ENCODE data around the gene KDM8.

Gene KDM8

GRCh38 chr16:27195076-27195741 lies 8.1 kb upstream of the KDM8 start:
- H3K27me3 ChIP-seq (ENCODE audit: low read length), result no peaks in the 10 kb centered on the region
- no peaks in the 10 kb centered on the region for H4K20me1 ChIP-seq (ENCODE audit: low read depth, low read length)
- H3F3A ChIP-seq (ENCODE audit: insufficient read depth), result peaks cover 8% of the 10 kb centered on the region; the same call in 1 of the 2 replicates
- TF ChIP-seq EZH2phosphoT487 (conservative IDR thresholded peaks at IDR 0.05; ENCODE audit: low read length), result no peak
- TF ChIP-seq, protein P1, sequence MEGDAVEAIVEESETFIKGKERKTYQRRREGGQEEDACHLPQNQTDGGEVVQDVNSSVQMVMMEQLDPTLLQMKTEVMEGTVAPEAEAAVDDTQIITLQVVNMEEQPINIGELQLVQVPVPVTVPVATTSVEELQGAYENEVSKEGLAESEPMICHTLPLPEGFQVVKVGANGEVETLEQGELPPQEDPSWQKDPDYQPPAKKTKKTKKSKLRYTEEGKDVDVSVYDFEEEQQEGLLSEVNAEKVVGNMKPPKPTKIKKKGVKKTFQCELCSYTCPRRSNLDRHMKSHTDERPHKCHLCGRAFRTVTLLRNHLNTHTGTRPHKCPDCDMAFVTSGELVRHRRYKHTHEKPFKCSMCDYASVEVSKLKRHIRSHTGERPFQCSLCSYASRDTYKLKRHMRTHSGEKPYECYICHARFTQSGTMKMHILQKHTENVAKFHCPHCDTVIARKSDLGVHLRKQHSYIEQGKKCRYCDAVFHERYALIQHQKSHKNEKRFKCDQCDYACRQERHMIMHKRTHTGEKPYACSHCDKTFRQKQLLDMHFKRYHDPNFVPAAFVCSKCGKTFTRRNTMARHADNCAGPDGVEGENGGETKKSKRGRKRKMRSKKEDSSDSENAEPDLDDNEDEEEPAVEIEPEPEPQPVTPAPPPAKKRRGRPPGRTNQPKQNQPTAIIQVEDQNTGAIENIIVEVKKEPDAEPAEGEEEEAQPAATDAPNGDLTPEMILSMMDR (IDR thresholded peaks at IDR 0.05; ENCODE audit: insufficient read depth, low read length, poor library complexity, severe bottlenecking), result no peak
- no peaks in the 10 kb centered on the region for H3K36me3 ChIP-seq (ENCODE audit: low read length)
- no peak overlapping the region for H3K27ac ChIP-seq (ENCODE audit: low read depth, low read length)
- no peaks in the 10 kb centered on the region for H3K79me2 ChIP-seq (ENCODE audit: insufficient read depth, low read length)
- H3K4me3 ChIP-seq (ENCODE audit: insufficient read depth, low read length, poor library complexity, severe bottlenecking), result no peak overlapping the region
- H3K9me2 ChIP-seq (replicated peaks; ENCODE audit: insufficient read depth, low read length), result no peaks in the 10 kb centered on the region
- no peaks in the 10 kb centered on the region for H3K9me3 ChIP-seq (ENCODE audit: insufficient read depth, low read length)
- H3K4me2 ChIP-seq (ENCODE audit: low read depth, low read length, poor library complexity, severe bottlenecking), result no peak overlapping the region
- no peak overlapping the region for H2AFZ ChIP-seq (ENCODE audit: low read depth, low read length, severe bottlenecking)
- no peak overlapping the region for H3K9ac ChIP-seq (ENCODE audit: low read length)

DNA sequence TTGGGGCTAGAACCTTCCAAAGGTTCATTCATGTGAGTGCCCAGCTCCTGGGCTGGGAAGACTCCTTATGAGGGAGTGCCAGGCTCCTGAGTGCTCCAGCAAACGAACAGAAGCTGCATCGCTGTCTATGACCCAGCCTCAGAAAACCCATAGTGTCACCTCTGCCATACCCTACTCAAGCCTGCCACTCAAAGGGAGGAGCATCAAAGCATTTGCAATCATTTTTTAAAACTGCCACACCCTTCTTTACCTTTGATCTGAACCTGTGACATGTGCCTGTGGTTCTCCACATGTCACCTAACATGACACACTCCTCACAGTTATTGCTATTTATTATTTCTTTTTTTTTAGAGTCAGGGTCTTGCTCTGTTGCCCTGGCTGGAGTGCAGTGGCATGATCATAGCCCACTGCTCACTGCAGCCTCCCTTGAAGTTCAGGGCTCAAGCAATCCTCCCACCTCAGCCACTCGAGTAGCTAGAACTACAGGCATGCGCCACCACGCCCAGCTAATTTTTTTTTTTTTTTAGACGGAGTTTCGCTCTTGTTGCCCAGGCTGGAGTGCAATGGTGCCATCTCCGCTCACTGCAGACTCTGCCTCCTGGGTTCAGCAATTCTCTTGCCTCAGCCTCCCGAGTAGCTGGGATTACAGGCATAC lies 7.3 kb upstream of the KDM8 start:
- H3K9ac ChIP-seq (ENCODE audit: low read length), result no peak overlapping the region

GRCh38 chr16:27197004-27197403 lies 6.3 kb upstream of the KDM8 start:
- Histone ChIP-seq H4K20me1 (ENCODE audit: low read depth, low read length) (no peaks in the 10 kb centered on the region), H3K9me3 (ENCODE audit: insufficient read depth, low read length) (no peaks in the 10 kb centered on the region)

More for the DNA sequence above, 7.3 kb upstream of the KDM8 start:
- Histone ChIP-seq H3K4me3 (ENCODE audit: insufficient read depth, low read length, poor library complexity, severe bottlenecking) (no peak overlapping the region), H3K27ac (ENCODE audit: low read depth, low read length) (no peak overlapping the region), H2AFZ (ENCODE audit: low read depth, low read length, severe bottlenecking) (no peak overlapping the region), H3F3A (ENCODE audit: insufficient read depth) (peaks cover 8% of the 10 kb centered on the region; the same call in 1 of the 2 replicates), H3K9me3 (ENCODE audit: insufficient read depth, low read length) (no peaks in the 10 kb centered on the region), H3K36me3 (ENCODE audit: low read length) (no peaks in the 10 kb centered on the region), H3K9me2 (replicated peaks; ENCODE audit: insufficient read depth, low read length) (no peaks in the 10 kb centered on the region), H3K79me2 (ENCODE audit: insufficient read depth, low read length) (no peaks in the 10 kb centered on the region), H4K20me1 (ENCODE audit: low read depth, low read length) (no peaks in the 10 kb centered on the region), H3K27me3 (ENCODE audit: low read length) (no peaks in the 10 kb centered on the region), H3K4me2 (ENCODE audit: low read depth, low read length, poor library complexity, severe bottlenecking) (no peak overlapping the region)
- TF ChIP-seq, protein P1 (IDR thresholded peaks at IDR 0.05; ENCODE audit: insufficient read depth, low read length, poor library complexity, severe bottlenecking), result no peak
- no peak for TF ChIP-seq EZH2phosphoT487 (conservative IDR thresholded peaks at IDR 0.05; ENCODE audit: low read length)

More at GRCh38 chr16:27197004-27197403, 6.3 kb upstream of the KDM8 start:
- Histone ChIP-seq H3K79me2 (ENCODE audit: insufficient read depth, low read length) (no peaks in the 10 kb centered on the region), H3K27me3 (ENCODE audit: low read length) (no peaks in the 10 kb centered on the region), H3K9ac (ENCODE audit: low read length) (no peak overlapping the region), H3K4me3 (ENCODE audit: insufficient read depth, low read length, poor library complexity, severe bottlenecking) (no peak overlapping the region), H3K9me2 (replicated peaks; ENCODE audit: insufficient read depth, low read length) (no peaks in the 10 kb centered on the region), H2AFZ (ENCODE audit: low read depth, low read length, severe bottlenecking) (no peak overlapping the region), H3K27ac (ENCODE audit: low read depth, low read length) (no peak overlapping the region), H3K4me2 (ENCODE audit: low read depth, low read length, poor library complexity, severe bottlenecking) (no peak overlapping the region), H3F3A (ENCODE audit: insufficient read depth) (peaks cover 8% of the 10 kb centered on the region; the same call in 1 of the 2 replicates), H3K36me3 (ENCODE audit: low read length) (no peaks in the 10 kb centered on the region)
- TF ChIP-seq, protein P1 (IDR thresholded peaks at IDR 0.05; ENCODE audit: insufficient read depth, low read length, poor library complexity, severe bottlenecking), result no peak
- no peak for TF ChIP-seq EZH2phosphoT487 (conservative IDR thresholded peaks at IDR 0.05; ENCODE audit: low read length)
